GM12878 (cell line): ENCODE results near the gene SNX11. TPM values are rescaled to one million over a fixed set of nuclear protein-coding genes. Genes with fewer than 3 reads are reported as not detected.
"Not testable (repeated sequence)": the region's sequence is repeated elsewhere in the genome, so short reads cannot be mapped to it uniquely, and the experiment has no call there.

Experiments
- ATAC-seq: fragments of 200-7000 bp; cut with Tn5 transposase; 3 replicates; pipeline ENCODE4 v1.9.1; 2020; ENCODE audit warnings: mild to moderate bottlenecking, moderate library complexity
- BruUV-seq: library from RNA; stranded (reverse); fragments of 400-500 nt; replicated peaks from 2 replicates; lab custom pipeline; 2021; lab: Mats Ljungman, UMichigan
- CTCF ChIA-PET: fragments of 300-600 bp; sonication (Branson Sonifier 250); formaldehyde crosslinking; extraction: SDS; loops from one replicate; lab custom pipeline; 2021; ENCODE audit warnings: inconsistent platforms; lab: Yijun Ruan, JAX
- POLR2A ChIA-PET: fragments of 350-600 bp; formaldehyde crosslinking; extraction: SDS; loops from one replicate; lab custom pipeline; 2021; ENCODE audit warnings: inconsistent platforms; lab: Charles Lee
- RAD21 ChIA-PET: fragments of 300-600 bp; sonication (Branson Sonifier 250); formaldehyde crosslinking; loops from one replicate; lab custom pipeline; 2023; ENCODE audit warnings: antibody characterized with exemption; ENCODE audit not compliant: unreplicated experiment; lab: Charles Lee
- SMC1A ChIA-PET: fragments of 300-600 bp; sonication (Branson Sonifier 250); formaldehyde crosslinking; loops from one replicate; lab custom pipeline; 2023; ENCODE audit not compliant: unreplicated experiment, uncharacterized antibody; lab: Charles Lee
- DNase-seq: peaks from one replicate; pipeline ENCODE4 v3.0.0-alpha.2; 2011; ENCODE audit warnings: low read depth, low spot score
- FAIRE-seq: peaks from 3 replicates; lab custom pipeline; 2011; peaks lifted over from hg19 to GRCh38; lab: Jason Lieb, UNC
- H2AFZ ChIP-seq: 2 replicates; pipeline ENCODE4 v1.6.0; 2011; ENCODE audit warnings: low read depth, low read length, control low read depth; ENCODE audit not compliant: control insufficient read depth
- H3K27ac ChIP-seq: 2 replicates; pipeline ENCODE4 v1.5.1; 2011; ENCODE audit warnings: control low read depth; ENCODE audit not compliant: control insufficient read depth, insufficient read depth
- H3K27me3 ChIP-seq, 2 experiments: replicated peaks in 1 of 2; 2 replicates each; pipeline versions ENCODE4 v1.6.0 to v1.6.1; 2011; ENCODE audit warnings: low read length in 1 of 2; ENCODE audit not compliant: control insufficient read depth in 2 of 2, insufficient read depth in 2 of 2
- H3K36me3 ChIP-seq, 2 experiments: 2 replicates each; pipeline ENCODE4 v1.5.1; 2011; ENCODE audit warnings: low read length in 1 of 2; ENCODE audit not compliant: control insufficient read depth in 2 of 2, insufficient read depth in 2 of 2
- H3K4me1 ChIP-seq: 2 replicates; pipeline ENCODE4 v1.6.1; 2011; ENCODE audit warnings: mild to moderate bottlenecking, low read length, moderate library complexity, mixed read lengths; ENCODE audit not compliant: control insufficient read depth, insufficient read depth
- H3K4me2 ChIP-seq: 2 replicates; pipeline ENCODE4 v1.6.0; 2011; ENCODE audit warnings: control low read depth; ENCODE audit not compliant: control insufficient read depth, insufficient read depth
- H3K4me3 ChIP-seq: fragments of 200-600 bp; sonication (generic); 2 replicates; pipeline ENCODE4 v1.5.1; 2016
- H3K79me2 ChIP-seq: 2 replicates; pipeline ENCODE4 v1.6.0; 2011; ENCODE audit warnings: low read length; ENCODE audit not compliant: control insufficient read depth, insufficient read depth
- H3K9ac ChIP-seq: 2 replicates; pipeline ENCODE4 v1.8.0; 2011; ENCODE audit warnings: low read length, control low read depth, mixed read lengths; ENCODE audit not compliant: control insufficient read depth, insufficient read depth
- H3K9me3 ChIP-seq: replicated peaks from 3 replicates; pipeline ENCODE4 v1.5.1; 2011; ENCODE audit warnings: mild to moderate bottlenecking, low read length; ENCODE audit not compliant: control insufficient read depth, insufficient read depth
- H4K20me1 ChIP-seq: 2 replicates; pipeline ENCODE4 v1.6.0; 2011; ENCODE audit not compliant: control insufficient read depth, insufficient read depth
- BRCA1 ChIP-seq: IDR thresholded peaks from 2 replicates; pipeline ENCODE4 v1.6.1; 2011; ENCODE audit warnings: low read depth, low read length, improper control_type of control experiment
- CTCF ChIP-seq, 3 experiments: IDR thresholded peaks in 2 of 3; conservative IDR thresholded peaks in 1 of 3; 2 replicates each; pipeline ENCODE4 v1.5.1; 2011; ENCODE audit warnings: low read depth in 3 of 3, low read length in 3 of 3, mild to moderate bottlenecking in 3 of 3, control low read depth in 2 of 3, moderate library complexity in 2 of 3, inconsistent platforms in 1 of 3, mixed read lengths in 1 of 3; ENCODE audit not compliant: control insufficient read depth in 2 of 3, insufficient read depth in 1 of 3; ENCODE audit errors: extremely low read depth in 1 of 3
- ETV6 ChIP-seq, 2 experiments: fragments of 450-650 bp in 1 of 2; IDR thresholded peaks in 1 of 2; conservative IDR thresholded peaks in 1 of 2; 2 replicates each; pipeline ENCODE4 v1.6.1; 2014; ENCODE audit warnings: antibody characterized with exemption in 1 of 2, borderline replicate concordance in 1 of 2, low read depth in 1 of 2, mild to moderate bottlenecking in 1 of 2, moderate library complexity in 1 of 2
- PKNOX1 ChIP-seq: fragments of 450-650 bp; IDR thresholded peaks from 2 replicates; pipeline ENCODE4 v1.6.1; 2016; ENCODE audit warnings: mild to moderate bottlenecking
- POU2F2 ChIP-seq: IDR thresholded peaks from 3 replicates; pipeline ENCODE4 v1.6.1; 2011; ENCODE audit warnings: low read depth, mild to moderate bottlenecking, low read length, borderline replicate concordance
- WGBS: methylation state at CpG from one replicate; pipeline ENCODE4 v1.1.6; 2016; ENCODE audit warnings: low lambda C conversion rate; ENCODE audit not compliant: insufficient replicate concordance, insufficient coverage; ENCODE audit errors: missing lambda C conversion rate; 5-methylcytosine and 5-hydroxymethylcytosine counted together
- in situ Hi-C: fragments of 300-500 bp; cut with MboI; formaldehyde crosslinking; loops from 9 replicates; pipeline ENCODE4 v1.14.3; 2018; ENCODE audit warnings: mixed read lengths
- intact Hi-C: fragments of 100-400 bp; cut with micrococcal nuclease; formaldehyde crosslinking; loops from one replicate; pipeline ENCODE4 v1.14.2; 2022; ENCODE audit not compliant: unreplicated experiment
- polyA plus RNA-seq, 11 experiments: library from polyadenylated mRNA; depleted of rRNA in 4 of 11; unstranded in 6 of 11; stranded (reverse) in 5 of 11; fragments of >200 nt; fragmentation: Nextera tagmentation in 4 of 11; fragmentation: Illumina TruSeq in 1 of 11; extraction: Ambion mirVana in 4 of 11; extraction: Trizol in 1 of 11; gene quantifications; 1 replicate in 1 of 11; 2 replicates in 10 of 11; pipeline versions ENCODE4 v1.2.1 to v1.2.3, GENCODE V29; 2011 to 2016; ENCODE audit warnings: inconsistent platforms in 2 of 11, missing spikeins in 2 of 11, low read depth in 1 of 11
- total RNA-seq, 4 experiments: library from RNA; depleted of rRNA in 3 of 4; stranded (reverse); fragments of >200 nt in 3 of 4; fragmentation: Illumina TruSeq in 1 of 4; extraction: Trizol in 1 of 4; gene quantifications; 2 replicates each; pipeline versions ENCODE4 v1.2.1 to v1.2.3, GENCODE V29; 2013 to 2021
- TF ChIP-seq, protein P1 (sequence below): fragments of 450-650 bp; IDR thresholded peaks from 2 replicates; pipeline ENCODE4 v1.6.1; 2014; ENCODE audit warnings: mild to moderate bottlenecking

SNX11 gene
- total and polyA plus RNA-seq, 10 of the 15 experiments (the other 5 are each of a cell fraction or from before 2014, with no cell fraction given), result 34.2 to 127 (median 61.8) TPM

- BruUV-seq, result no TSS peak
- H2AFZ ChIP-seq, result no peak overlapping the region
- H3K9me3 ChIP-seq, result no peaks in the 10 kb centered on the region
- H3K27me3 ChIP-seq, result no peaks in the 10 kb centered on the region
- SMC1A ChIA-PET, result interaction anchor here (0.7 to 2.3 kb wide), 5 partner anchors 12 to 114 kb away, joined by 3 to 9 read pairs (median 4); no protein-coding TSS in a partner anchor
- WGBS, result 100% methylated on average over 3 of the region's 3 CpGs
- CTCF ChIA-PET, result interaction anchor here (0.8 to 5.7 kb wide), 11 partner anchors 11 to 526 kb away, joined by 3 to 44 read pairs (median 5); partner anchors contain the start of gene HOXB5
- H3K27ac ChIP-seq, result no peak overlapping the region
- TF ChIP-seq, protein P1, sequence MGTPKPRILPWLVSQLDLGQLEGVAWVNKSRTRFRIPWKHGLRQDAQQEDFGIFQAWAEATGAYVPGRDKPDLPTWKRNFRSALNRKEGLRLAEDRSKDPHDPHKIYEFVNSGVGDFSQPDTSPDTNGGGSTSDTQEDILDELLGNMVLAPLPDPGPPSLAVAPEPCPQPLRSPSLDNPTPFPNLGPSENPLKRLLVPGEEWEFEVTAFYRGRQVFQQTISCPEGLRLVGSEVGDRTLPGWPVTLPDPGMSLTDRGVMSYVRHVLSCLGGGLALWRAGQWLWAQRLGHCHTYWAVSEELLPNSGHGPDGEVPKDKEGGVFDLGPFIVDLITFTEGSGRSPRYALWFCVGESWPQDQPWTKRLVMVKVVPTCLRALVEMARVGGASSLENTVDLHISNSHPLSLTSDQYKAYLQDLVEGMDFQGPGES, result no peak
- TF ChIP-seq BRCA1, result no peak
- no peak for TF ChIP-seq CTCF (IDR thresholded peaks at IDR 0.05 in 2 of 3, conservative IDR thresholded peaks at IDR 0.05 in 1 of 3; ENCODE audit: control insufficient read depth in 2 of 3, extremely low read depth in 1 of 3, insufficient read depth in 1 of 3, low read depth in 3 of 3, low read length in 3 of 3)
- TF ChIP-seq ETV6 (conservative IDR thresholded peaks at IDR 0.05 in 1 of 2, IDR thresholded peaks at IDR 0.05 in 1 of 2; ENCODE audit: borderline replicate concordance in 1 of 2, low read depth in 1 of 2), result no peak
- no peak for TF ChIP-seq POU2F2
- no peak for TF ChIP-seq PKNOX1
- TF ChIP-seq, all 136 proteins: peak for 0
- H3K4me3 ChIP-seq, result no peak overlapping the region
- RAD21 ChIA-PET, result interaction anchor here (0.8 kb wide), 1 partner anchor 9 kb away, joined by 3 read pairs; no protein-coding TSS in a partner anchor
- no peak overlapping the region for H3K9ac ChIP-seq
- H4K20me1 ChIP-seq, result no peaks in the 10 kb centered on the region
- no peaks in the 10 kb centered on the region for H3K4me1 ChIP-seq
- intact Hi-C loops (no loop called here), in situ Hi-C loops (loop anchor here (5.0 kb wide), 1 partner anchor 40 kb away; no protein-coding TSS in a partner anchor)
- no peak overlapping the region for H3K4me2 ChIP-seq
- DNase-seq (no peak), FAIRE-seq (no peak), ATAC-seq (no peak)
- no peaks in the 10 kb centered on the region for H3K79me2 ChIP-seq
- peaks cover 3 to 28% of the 10 kb centered on the region in 2 experiments; a peak in 3 of 4 replicates for H3K36me3 ChIP-seq
- POLR2A ChIA-PET, result interaction anchor here (1.0 to 1.6 kb wide), 4 partner anchors 9 to 36 kb away, joined by 4 to 7 read pairs (median 4); no protein-coding TSS in a partner anchor
Observed at GRCh38 chr17:48067245-48067644, 40.3 kb upstream of the SNX11 start.

DNA sequence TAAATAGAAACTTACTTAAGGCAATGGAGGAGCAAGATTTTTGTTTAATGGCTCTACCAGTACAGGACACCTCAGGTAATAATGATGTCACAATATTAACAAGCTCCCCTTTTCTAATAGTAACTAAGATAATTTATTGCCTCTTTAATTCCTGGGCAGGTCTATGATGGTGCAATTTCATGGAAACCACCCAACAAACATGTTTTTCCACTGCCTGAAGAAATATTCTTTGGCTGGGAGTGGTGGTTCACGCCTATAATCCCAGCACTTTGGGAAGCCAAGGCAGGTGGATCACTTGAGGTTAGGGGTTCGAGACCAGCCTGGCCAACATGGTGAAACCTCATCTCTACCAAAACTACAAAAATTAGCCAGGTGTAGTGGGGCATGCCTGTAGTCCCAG lies 39.8 kb upstream of the SNX11 start:
- H3K4me2 ChIP-seq, BruUV-seq, H3K9me3 ChIP-seq, H4K20me1 ChIP-seq, H3K9ac ChIP-seq, H3K4me1 ChIP-seq, H3K79me2 ChIP-seq, H2AFZ ChIP-seq, H3K4me3 ChIP-seq, intact Hi-C loops, H3K27ac ChIP-seq, FAIRE-seq, ATAC-seq, DNase-seq, H3K27me3 ChIP-seq: not testable (repeated sequence)
- in situ Hi-C loops, result loop anchor here (5.0 kb wide), 1 partner anchor 41 kb away; no protein-coding TSS in a partner anchor
- WGBS, result 88% methylated on average over 2 of the region's 2 CpGs
- SMC1A ChIA-PET, result interaction anchor here (0.7 to 2.3 kb wide), 10 partner anchors 12 to 115 kb away, joined by 3 to 9 read pairs (median 4); partner anchors contain the start of gene NFE2L1
- RAD21 ChIA-PET, result interaction anchor here (0.8 to 1.3 kb wide), 3 partner anchors 13 to 97 kb away, joined by 3 to 8 read pairs (median 3); partner anchors contain the start of gene CDK5RAP3
- CTCF ChIA-PET, result interaction anchor here (1.0 to 5.7 kb wide), 13 partner anchors 9 to 526 kb away, joined by 3 to 44 read pairs (median 5); partner anchors contain the start of genes HOXB5 and NFE2L1
- peaks cover 3 to 28% of the 10 kb centered on the region in 2 experiments; a peak in 3 of 4 replicates for H3K36me3 ChIP-seq
- POLR2A ChIA-PET, result interaction anchor here (0.6 to 1.6 kb wide), 5 partner anchors 10 to 37 kb away, joined by 3 to 7 read pairs (median 4); no protein-coding TSS in a partner anchor
